Activated B cell treated with CpG ODN at 0.5 μM for 24 hours (primary cell): ENCODE data around the gene TAF1D. TPM values are rescaled to one million over a fixed set of nuclear protein-coding genes. Genes with fewer than 3 reads are reported as not detected.
"Not testable (repeated sequence)": the region's sequence is repeated elsewhere in the genome, so short reads cannot be mapped to it uniquely, and the experiment has no call there.

ENCODE experiments used
- ATAC-seq: fragments of 200-7000 bp; cut with Tn5 transposase; one replicate; pipeline ENCODE4 v1.10.0; 2021; ENCODE audit warnings: low read depth, mild to moderate bottlenecking, moderate library complexity
- CTCF ChIA-PET: fragments of 350-600 bp; sonication (Branson Sonifier 250); formaldehyde crosslinking; loops from one replicate; lab custom pipeline; 2021; ENCODE audit warnings: antibody characterized with exemption; lab: Charles Lee
- POLR2A ChIA-PET: fragments of 350-600 bp; sonication (Branson Sonifier 250); formaldehyde crosslinking; loops from one replicate; lab custom pipeline; 2021; ENCODE audit warnings: antibody characterized with exemption; lab: Charles Lee
- DNase-seq: peaks from one replicate; pipeline ENCODE4 v3.0.0; 2022
- H3K27ac Mint-ChIP-seq: one replicate; pipeline ENCODE4 v1.8.0; 2020; ENCODE audit warnings: mixed read lengths
- H3K27me3 Mint-ChIP-seq: one replicate; pipeline ENCODE4 v1.8.0; 2021; ENCODE audit warnings: mixed read lengths
- H3K36me3 Mint-ChIP-seq: one replicate; pipeline ENCODE4 v1.8.0; 2021; ENCODE audit warnings: low read depth, mixed read lengths
- H3K4me1 Mint-ChIP-seq: one replicate; pipeline ENCODE4 v1.8.0; 2021; ENCODE audit warnings: mixed read lengths
- H3K4me3 Mint-ChIP-seq: one replicate; pipeline ENCODE4 v1.8.0; 2020; ENCODE audit warnings: mild to moderate bottlenecking, mixed read lengths
- H3K9me3 Mint-ChIP-seq: one replicate; pipeline ENCODE4 v1.8.0; 2020; ENCODE audit warnings: mixed read lengths
- intact Hi-C: fragments of 100-400 bp; cut with micrococcal nuclease; formaldehyde crosslinking; loops from one replicate; pipeline ENCODE4 v1.15.1; 2024
- total RNA-seq: library from RNA; stranded (reverse); gene quantifications from 2 replicates; pipeline ENCODE4 v1.2.3, GENCODE V29; 2022
- TF ChIP-seq, protein P1 (sequence below): fragments of 200-600 bp; IDR thresholded peaks from one replicate; pipeline ENCODE4 v1.8.0; 2022; ENCODE audit warnings: antibody characterized with exemption, mild to moderate bottlenecking

The TAF1D gene
- total RNA-seq, 1 donor from 2014 or later = 315 TPM

DNA sequence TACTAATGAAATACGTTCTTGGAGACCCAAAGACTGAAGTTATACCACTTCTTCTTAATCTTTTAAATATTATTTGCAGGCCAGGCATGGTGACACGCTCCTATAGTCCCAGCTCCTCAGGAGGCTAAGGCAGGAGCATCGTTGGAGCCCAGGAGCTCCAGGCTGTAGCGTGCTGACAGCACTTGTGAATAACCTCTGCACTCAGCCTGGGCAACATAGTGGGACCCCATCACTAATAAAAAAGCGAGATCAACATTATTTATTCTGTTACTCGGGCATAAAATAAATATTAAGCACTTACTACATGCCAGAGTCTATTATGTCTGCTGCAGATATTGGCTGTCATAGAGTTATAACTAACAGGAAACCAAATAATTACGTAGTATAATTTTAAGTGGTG is 42.1 kb upstream of the TAF1D start:
- Mint-ChIP-seq H3K36me3 (peaks cover 31% of the 10 kb centered on the region), H3K27me3 (no peaks in the 10 kb centered on the region), H3K4me3 (peak overlapping the region; percentile 99), H3K9me3 (no peaks in the 10 kb centered on the region), H3K27ac (peak overlapping the region; percentile 90), H3K4me1 (peaks cover 40% of the 10 kb centered on the region)
- intact Hi-C loops = loop anchor here (2.0 to 10.0 kb wide), 3 partner anchors 241 to 1189 kb away; partner anchors contain the start of genes CWC15, KDM4D and SMCO4
- ATAC-seq = no peak
- CTCF ChIA-PET = interaction anchor here (0.7 to 1.3 kb wide), 2 partner anchors 42 to 44 kb away, joined by 3 to 20 read pairs; partner anchors contain the start of genes C11orf54 and TAF1D
- POLR2A ChIA-PET = interaction anchor here (1.1 to 3.1 kb wide), 9 partner anchors 36 to 1448 kb away, joined by 3 to 148 read pairs (median 5); partner anchors contain the start of genes C11orf54, CWC15, KDM4D and PANX1
- DNase-seq = no peak
- TF ChIP-seq, protein P1, sequence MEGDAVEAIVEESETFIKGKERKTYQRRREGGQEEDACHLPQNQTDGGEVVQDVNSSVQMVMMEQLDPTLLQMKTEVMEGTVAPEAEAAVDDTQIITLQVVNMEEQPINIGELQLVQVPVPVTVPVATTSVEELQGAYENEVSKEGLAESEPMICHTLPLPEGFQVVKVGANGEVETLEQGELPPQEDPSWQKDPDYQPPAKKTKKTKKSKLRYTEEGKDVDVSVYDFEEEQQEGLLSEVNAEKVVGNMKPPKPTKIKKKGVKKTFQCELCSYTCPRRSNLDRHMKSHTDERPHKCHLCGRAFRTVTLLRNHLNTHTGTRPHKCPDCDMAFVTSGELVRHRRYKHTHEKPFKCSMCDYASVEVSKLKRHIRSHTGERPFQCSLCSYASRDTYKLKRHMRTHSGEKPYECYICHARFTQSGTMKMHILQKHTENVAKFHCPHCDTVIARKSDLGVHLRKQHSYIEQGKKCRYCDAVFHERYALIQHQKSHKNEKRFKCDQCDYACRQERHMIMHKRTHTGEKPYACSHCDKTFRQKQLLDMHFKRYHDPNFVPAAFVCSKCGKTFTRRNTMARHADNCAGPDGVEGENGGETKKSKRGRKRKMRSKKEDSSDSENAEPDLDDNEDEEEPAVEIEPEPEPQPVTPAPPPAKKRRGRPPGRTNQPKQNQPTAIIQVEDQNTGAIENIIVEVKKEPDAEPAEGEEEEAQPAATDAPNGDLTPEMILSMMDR = no peak

DNA sequence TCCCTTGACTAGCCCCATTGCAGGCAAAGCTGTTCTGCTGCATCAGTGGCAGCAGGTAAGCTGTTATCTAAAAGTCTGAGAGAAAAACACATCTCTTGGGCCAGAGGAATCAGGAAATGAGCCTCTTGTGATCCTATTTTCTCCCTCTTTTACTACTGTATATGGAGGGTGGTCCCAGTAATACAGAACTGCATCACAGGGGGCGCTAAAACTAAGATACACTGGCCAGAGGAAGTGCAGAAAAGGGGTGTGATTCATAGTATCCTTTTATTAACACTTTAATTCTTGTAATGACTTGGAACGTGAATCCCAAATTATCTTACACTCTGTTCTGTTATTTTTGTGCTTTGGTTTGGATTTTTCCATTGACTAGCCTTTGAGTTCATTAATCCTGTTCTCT is 34.0 kb upstream of the TAF1D start:
- ChIA-PET POLR2A (no interaction called here), CTCF (no interaction called here)
- peaks cover 1% of the 10 kb centered on the region for H3K36me3 Mint-ChIP-seq
- ATAC-seq = no peak
- TF ChIP-seq, protein P1 = no peak
- no peaks in the 10 kb centered on the region for H3K9me3 Mint-ChIP-seq
- intact Hi-C loops = no loop called here
- no peak for DNase-seq
- H3K27me3 Mint-ChIP-seq = no peaks in the 10 kb centered on the region
- H3K4me3 Mint-ChIP-seq = no peak overlapping the region
- no peaks in the 10 kb centered on the region for H3K4me1 Mint-ChIP-seq
- no peak overlapping the region for H3K27ac Mint-ChIP-seq

DNA sequence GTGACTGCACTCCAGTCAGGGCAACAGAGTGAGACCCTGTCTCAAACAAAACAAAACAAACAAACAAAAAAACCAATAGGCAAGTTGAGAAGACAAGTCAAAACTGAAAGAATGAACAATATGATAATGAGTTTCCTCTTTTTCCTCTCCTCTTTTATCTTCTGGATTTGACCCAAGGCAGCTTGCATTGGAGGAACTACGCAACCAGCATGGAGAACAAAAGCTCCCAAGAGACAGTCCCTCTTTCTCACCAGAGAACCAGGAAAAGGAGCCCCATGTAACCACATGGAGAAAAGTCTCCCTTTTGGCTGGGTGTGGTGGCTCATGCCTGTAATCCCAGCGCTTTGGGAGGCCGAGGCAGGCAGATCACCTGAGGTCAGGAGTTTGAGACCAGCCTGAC is 33.3 kb upstream of the TAF1D start:
- H3K27ac Mint-ChIP-seq, ATAC-seq, intact Hi-C loops, H3K4me1 Mint-ChIP-seq, DNase-seq, POLR2A ChIA-PET, H3K36me3 Mint-ChIP-seq, H3K9me3 Mint-ChIP-seq, H3K4me3 Mint-ChIP-seq, H3K27me3 Mint-ChIP-seq, CTCF ChIA-PET: not testable (repeated sequence)

DNA sequence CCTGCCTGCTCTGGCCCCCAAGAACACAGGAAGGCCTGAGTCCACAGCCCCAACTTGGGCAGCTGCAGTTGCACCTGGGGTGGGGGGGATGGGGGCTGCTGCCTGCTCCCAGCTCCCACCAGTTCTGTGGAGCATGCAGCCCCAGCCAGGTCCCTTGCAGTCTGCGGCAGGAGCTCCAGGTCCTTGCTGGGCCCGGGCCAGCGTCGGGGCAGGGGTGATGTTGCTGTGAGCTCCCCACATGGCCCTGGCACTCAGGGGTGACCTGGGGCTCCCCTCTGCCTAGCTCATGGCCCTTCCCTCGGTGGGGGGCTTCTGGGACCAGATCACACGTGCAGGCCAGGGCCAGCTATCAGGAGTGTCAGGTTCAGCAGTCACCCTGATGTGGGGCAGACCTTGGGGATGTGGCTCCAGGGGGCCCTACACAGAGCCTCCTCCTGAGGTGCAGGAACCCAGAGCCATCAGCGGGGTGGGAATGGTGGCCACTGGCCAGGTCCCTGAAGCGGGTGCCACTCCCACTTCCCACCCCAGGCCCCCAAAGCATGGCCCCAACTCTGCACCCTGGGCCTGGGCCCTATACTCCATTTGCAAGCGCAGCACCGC is 32.4 kb upstream of the TAF1D start:
- ATAC-seq (no peak), DNase-seq (no peak)
- ChIA-PET POLR2A (interaction anchor here (0.6 kb wide), 1 partner anchor 403 kb away, joined by 3 read pairs; no protein-coding TSS in a partner anchor), CTCF (no interaction called here)
- H3K36me3 Mint-ChIP-seq = peaks cover 1% of the 10 kb centered on the region
- no peaks in the 10 kb centered on the region for H3K27me3 Mint-ChIP-seq
- H3K4me1 Mint-ChIP-seq = no peaks in the 10 kb centered on the region
- intact Hi-C loops = no loop called here
- no peaks in the 10 kb centered on the region for H3K9me3 Mint-ChIP-seq
- TF ChIP-seq, protein P1 = no peak
- H3K27ac Mint-ChIP-seq = no peak overlapping the region
- no peak overlapping the region for H3K4me3 Mint-ChIP-seq

DNA sequence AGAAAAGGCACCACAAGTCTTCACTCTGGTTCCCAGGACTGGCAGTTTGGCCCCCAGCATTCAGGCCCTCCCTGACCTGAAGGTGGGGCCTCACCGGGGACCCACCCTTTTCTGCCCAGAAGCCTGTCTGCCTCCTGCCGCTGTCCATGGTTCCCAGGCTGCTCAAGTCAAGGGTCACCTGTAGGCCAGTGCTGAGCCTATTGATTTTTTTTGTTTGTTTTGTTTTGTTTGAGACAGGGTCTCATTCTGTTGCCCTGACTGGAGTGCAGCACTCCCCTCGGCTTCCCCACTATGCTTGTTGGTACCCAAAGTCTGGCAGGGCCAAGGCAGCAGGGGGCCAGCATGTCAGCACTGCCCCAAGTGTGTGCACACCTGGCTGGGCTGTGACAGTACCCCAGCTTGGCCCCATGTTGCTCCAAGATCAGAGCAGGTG is 31.8 kb upstream of the TAF1D start:
- DNase-seq (no peak), ATAC-seq (no peak)
- Mint-ChIP-seq H3K4me3 (no peak overlapping the region), H3K27ac (no peak overlapping the region), H3K4me1 (no peaks in the 10 kb centered on the region), H3K27me3 (no peaks in the 10 kb centered on the region), H3K9me3 (no peaks in the 10 kb centered on the region), H3K36me3 (peaks cover 1% of the 10 kb centered on the region)
- POLR2A ChIA-PET = no interaction called here
- intact Hi-C loops = no loop called here
- CTCF ChIA-PET = no interaction called here
- TF ChIP-seq, protein P1 = no peak
